ENCODE data around the gene RGS5. TPM values are rescaled to one million over a fixed set of nuclear protein-coding genes. Genes with fewer than 3 reads are reported as not detected.
"Not testable (repeated sequence)": the region's sequence is repeated elsewhere in the genome, so short reads cannot be mapped to it uniquely, and the experiment has no call there.

Gene RGS5
- total and polyA plus RNA-seq, 2 donors (not counting 1 experiment from before 2014, with no cell fraction given), result 0.64 to 1.2 TPM

DNA sequence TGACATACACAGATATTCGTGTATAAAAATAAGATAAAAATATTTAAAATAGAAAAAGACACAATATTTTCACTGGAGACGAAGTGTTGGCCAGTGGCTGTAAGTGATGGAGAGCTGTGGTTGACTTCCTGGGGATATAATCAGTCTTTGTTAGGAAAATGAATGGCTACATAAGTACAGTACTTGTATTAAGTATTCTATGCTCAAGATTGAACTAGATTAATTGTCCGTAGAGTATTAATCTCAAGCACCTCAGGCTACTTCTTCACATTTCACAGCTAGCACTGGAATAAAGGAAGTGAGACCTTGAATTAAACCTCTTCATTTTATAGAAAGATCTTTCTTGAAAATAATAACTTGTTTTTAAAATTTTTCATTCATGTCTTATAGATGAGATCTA lies 39.0 kb upstream of the RGS5 start:
- H3K9me3 Mint-ChIP-seq (ENCODE audit: insufficient read depth), result peaks cover 2% of the 10 kb centered on the region
- DNase-seq (no peak), ATAC-seq (ENCODE audit: low read depth) (no peak)
- ChIA-PET POLR2A (no interaction called here), CTCF (no interaction called here)
- Histone ChIP-seq H3K27me3 (replicated peaks in 1 of 4; ENCODE audit: control extremely low read depth in 1 of 4, control insufficient read depth in 3 of 4, insufficient read depth in 4 of 4, low read length in 3 of 4) (no peaks in the 10 kb centered on the region), H4K20me1 (ENCODE audit: control insufficient read depth, insufficient read depth, low read length, poor library complexity, severe bottlenecking) (no peaks in the 10 kb centered on the region), H3K27ac (ENCODE audit: low read length in 2 of 2) (no peak overlapping the region), H3K79me2 (ENCODE audit: control insufficient read depth, insufficient read depth, low read length) (no peaks in the 10 kb centered on the region), H3K9me3 (ENCODE audit: control extremely low read depth in 1 of 3, control insufficient read depth in 2 of 3, insufficient read depth in 1 of 3, low read length in 2 of 3) (peaks cover 0 to 6% (median 0%) of the 10 kb centered on the region in 3 donors), H3K4me3 (ENCODE audit: control extremely low read depth in 1 of 5, extremely low read depth in 1 of 5, insufficient read depth in 1 of 5, low read depth in 2 of 5, low read length in 4 of 5) (no peak overlapping the region), H3K36me3 (replicated peaks in 1 of 2; ENCODE audit: control extremely low read depth in 1 of 2, control insufficient read depth in 1 of 2, extremely low read depth in 1 of 2, insufficient read depth in 2 of 2, low read length in 1 of 2) (no peaks in the 10 kb centered on the region), H2AFZ (ENCODE audit: insufficient read depth, low read depth, low read length, poor library complexity, severe bottlenecking) (no peak overlapping the region), H3K4me2 (replicated peaks; ENCODE audit: low read depth, low read length, poor library complexity, severe bottlenecking) (no peak overlapping the region), H3K9ac (ENCODE audit: low read length) (no peak overlapping the region), H3K4me1 (ENCODE audit: control insufficient read depth in 2 of 2, insufficient read depth in 2 of 2, low read length in 2 of 2) (no peaks in the 10 kb centered on the region)
- intact Hi-C loops (cut with micrococcal nuclease), result no loop called here
- H3K4me3 Mint-ChIP-seq, result no peak overlapping the region
- no peaks in the 10 kb centered on the region for H3K4me1 Mint-ChIP-seq
- no peak overlapping the region for H3K27ac Mint-ChIP-seq
- WGBS (ENCODE audit: insufficient coverage), result no CpG with 5 or more reads among the region's 3 CpGs
- TF ChIP-seq, protein P1, sequence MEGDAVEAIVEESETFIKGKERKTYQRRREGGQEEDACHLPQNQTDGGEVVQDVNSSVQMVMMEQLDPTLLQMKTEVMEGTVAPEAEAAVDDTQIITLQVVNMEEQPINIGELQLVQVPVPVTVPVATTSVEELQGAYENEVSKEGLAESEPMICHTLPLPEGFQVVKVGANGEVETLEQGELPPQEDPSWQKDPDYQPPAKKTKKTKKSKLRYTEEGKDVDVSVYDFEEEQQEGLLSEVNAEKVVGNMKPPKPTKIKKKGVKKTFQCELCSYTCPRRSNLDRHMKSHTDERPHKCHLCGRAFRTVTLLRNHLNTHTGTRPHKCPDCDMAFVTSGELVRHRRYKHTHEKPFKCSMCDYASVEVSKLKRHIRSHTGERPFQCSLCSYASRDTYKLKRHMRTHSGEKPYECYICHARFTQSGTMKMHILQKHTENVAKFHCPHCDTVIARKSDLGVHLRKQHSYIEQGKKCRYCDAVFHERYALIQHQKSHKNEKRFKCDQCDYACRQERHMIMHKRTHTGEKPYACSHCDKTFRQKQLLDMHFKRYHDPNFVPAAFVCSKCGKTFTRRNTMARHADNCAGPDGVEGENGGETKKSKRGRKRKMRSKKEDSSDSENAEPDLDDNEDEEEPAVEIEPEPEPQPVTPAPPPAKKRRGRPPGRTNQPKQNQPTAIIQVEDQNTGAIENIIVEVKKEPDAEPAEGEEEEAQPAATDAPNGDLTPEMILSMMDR (IDR thresholded peaks at IDR 0.05), result no peak
- no peak for TF ChIP-seq EZH2 (IDR thresholded peaks at IDR 0.05; ENCODE audit: borderline replicate concordance, insufficient read depth, low read depth, low read length, poor library complexity, severe bottlenecking)
- no peaks in the 10 kb centered on the region for H3K27me3 Mint-ChIP-seq

DNA sequence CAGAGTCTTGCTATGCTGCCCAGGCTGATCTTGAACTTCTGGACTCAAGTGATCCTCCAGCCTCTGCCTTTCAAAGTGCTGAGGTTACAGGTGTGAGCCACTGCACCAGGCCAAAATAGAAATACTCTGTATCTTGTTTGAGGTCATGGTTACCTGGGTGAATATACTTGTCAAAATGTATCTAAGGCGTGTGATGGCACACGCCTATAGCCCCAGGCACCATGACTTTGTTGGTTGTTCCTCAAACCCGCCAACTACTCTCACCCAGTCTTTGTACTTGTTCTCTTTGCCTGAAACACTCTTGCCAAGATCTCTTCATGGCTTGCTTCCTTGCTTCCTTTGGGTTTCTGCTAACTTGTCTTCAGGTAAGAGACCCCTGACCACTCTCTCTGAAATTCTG lies 38.0 kb upstream of the RGS5 start:
- no peaks in the 10 kb centered on the region for H3K36me3 ChIP-seq (replicated peaks in 1 of 2; ENCODE audit: control extremely low read depth in 1 of 2, control insufficient read depth in 1 of 2, extremely low read depth in 1 of 2, insufficient read depth in 2 of 2, low read length in 1 of 2)

DNA sequence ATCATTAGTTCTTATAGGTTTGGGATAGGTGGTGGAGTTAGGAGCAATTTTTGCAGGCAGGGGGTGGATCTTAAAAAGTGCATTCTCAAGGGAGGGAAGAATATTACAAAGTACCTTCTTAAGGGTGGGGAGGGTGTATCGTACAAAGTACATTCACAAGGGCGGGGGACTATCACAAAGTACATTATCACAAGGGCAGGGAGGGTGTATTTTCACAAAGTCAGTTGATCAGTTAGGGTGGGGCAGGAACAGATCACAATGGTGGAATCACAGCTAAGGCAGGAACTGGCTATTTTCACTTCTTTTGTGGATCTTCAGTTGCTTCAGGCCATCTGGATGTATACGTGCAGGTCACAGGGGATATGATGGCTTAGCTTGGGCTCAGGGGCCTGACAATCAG lies 30.9 kb upstream of the RGS5 start:
- H3K27me3 ChIP-seq (replicated peaks in 1 of 4; ENCODE audit: control extremely low read depth in 1 of 4, control insufficient read depth in 3 of 4, insufficient read depth in 4 of 4, low read length in 3 of 4); H3K79me2 ChIP-seq (ENCODE audit: control insufficient read depth, insufficient read depth, low read length); H4K20me1 ChIP-seq (ENCODE audit: control insufficient read depth, insufficient read depth, low read length, poor library complexity, severe bottlenecking); H3K9me3 ChIP-seq (ENCODE audit: control extremely low read depth in 1 of 3, control insufficient read depth in 2 of 3, insufficient read depth in 1 of 3, low read length in 2 of 3); H3K9ac ChIP-seq (ENCODE audit: low read length); H3K27ac Mint-ChIP-seq; ATAC-seq (ENCODE audit: low read depth); H3K27me3 Mint-ChIP-seq; H3K27ac ChIP-seq (ENCODE audit: low read length in 2 of 2); H3K4me1 Mint-ChIP-seq; H3K36me3 ChIP-seq (replicated peaks in 1 of 2; ENCODE audit: control extremely low read depth in 1 of 2, control insufficient read depth in 1 of 2, extremely low read depth in 1 of 2, insufficient read depth in 2 of 2, low read length in 1 of 2); H3K9me3 Mint-ChIP-seq (ENCODE audit: insufficient read depth); H2AFZ ChIP-seq (ENCODE audit: insufficient read depth, low read depth, low read length, poor library complexity, severe bottlenecking); H3K4me3 Mint-ChIP-seq; POLR2A ChIA-PET; H3K4me2 ChIP-seq (replicated peaks; ENCODE audit: low read depth, low read length, poor library complexity, severe bottlenecking); H3K4me1 ChIP-seq (ENCODE audit: control insufficient read depth in 2 of 2, insufficient read depth in 2 of 2, low read length in 2 of 2); DNase-seq; CTCF ChIA-PET; intact Hi-C loops (cut with micrococcal nuclease); H3K4me3 ChIP-seq (ENCODE audit: control extremely low read depth in 1 of 5, extremely low read depth in 1 of 5, insufficient read depth in 1 of 5, low read depth in 2 of 5, low read length in 4 of 5): not testable (repeated sequence)
- no CpG with 5 or more reads among the region's 3 CpGs for WGBS (ENCODE audit: insufficient coverage)

More for the DNA sequence above, 38.0 kb upstream of the RGS5 start:
- Histone ChIP-seq H3K4me1 (ENCODE audit: control insufficient read depth in 2 of 2, insufficient read depth in 2 of 2, low read length in 2 of 2) (no peaks in the 10 kb centered on the region), H3K9me3 (ENCODE audit: control extremely low read depth in 1 of 3, control insufficient read depth in 2 of 3, insufficient read depth in 1 of 3, low read length in 2 of 3) (peaks cover 0 to 3% (median 0%) of the 10 kb centered on the region in 3 donors), H3K9ac (ENCODE audit: low read length) (no peak overlapping the region), H4K20me1 (ENCODE audit: control insufficient read depth, insufficient read depth, low read length, poor library complexity, severe bottlenecking) (no peaks in the 10 kb centered on the region), H2AFZ (ENCODE audit: insufficient read depth, low read depth, low read length, poor library complexity, severe bottlenecking) (no peak overlapping the region), H3K27me3 (replicated peaks in 1 of 4; ENCODE audit: control extremely low read depth in 1 of 4, control insufficient read depth in 3 of 4, insufficient read depth in 4 of 4, low read length in 3 of 4) (no peaks in the 10 kb centered on the region), H3K4me2 (replicated peaks; ENCODE audit: low read depth, low read length, poor library complexity, severe bottlenecking) (no peak overlapping the region), H3K4me3 (ENCODE audit: control extremely low read depth in 1 of 5, extremely low read depth in 1 of 5, insufficient read depth in 1 of 5, low read depth in 2 of 5, low read length in 4 of 5) (no peak overlapping the region), H3K79me2 (ENCODE audit: control insufficient read depth, insufficient read depth, low read length) (no peaks in the 10 kb centered on the region), H3K27ac (ENCODE audit: low read length in 2 of 2) (no peak overlapping the region)
- H3K9me3 Mint-ChIP-seq (ENCODE audit: insufficient read depth), result peaks cover 2% of the 10 kb centered on the region
- H3K27ac Mint-ChIP-seq, result no peak overlapping the region
- intact Hi-C loops (cut with micrococcal nuclease), result no loop called here
- CTCF ChIA-PET, result no interaction called here
- H3K27me3 Mint-ChIP-seq, result no peaks in the 10 kb centered on the region
- DNase-seq, result no peak
- POLR2A ChIA-PET, result no interaction called here
- WGBS (ENCODE audit: insufficient coverage), result 100% methylated on average over 3 of the region's 3 CpGs
- no peak for ATAC-seq (ENCODE audit: low read depth)
- no peak overlapping the region for H3K4me3 Mint-ChIP-seq
- no peaks in the 10 kb centered on the region for H3K4me1 Mint-ChIP-seq
- TF ChIP-seq EZH2 (IDR thresholded peaks at IDR 0.05; ENCODE audit: borderline replicate concordance, insufficient read depth, low read depth, low read length, poor library complexity, severe bottlenecking), result no peak
- TF ChIP-seq, protein P1 (IDR thresholded peaks at IDR 0.05), result no peak

Data from B cell (primary cell).